HG02588 (cell line): Measurements from ENCODE around the gene RASGRP4.
"Not testable (repeated sequence)": the region's sequence is repeated elsewhere in the genome, so short reads cannot be mapped to it uniquely, and the experiment has no call there.

Experiments
- ATAC-seq: cut with Tn5 transposase; IDR thresholded peaks from one replicate; pipeline ENCODE4 v1.9.1; 2021; ENCODE audit warnings: mild to moderate bottlenecking, moderate library complexity; ENCODE audit not compliant: unreplicated experiment

The RASGRP4 gene

GRCh38 chr19:38449518-38449917 lies 23.5 kb upstream of the RASGRP4 start:
- no peak for ATAC-seq

GRCh38 chr19:38448225-38448624 lies 22.2 kb upstream of the RASGRP4 start:
- ATAC-seq = no peak

GRCh38 chr19:38445362-38445761 lies 19.3 kb upstream of the RASGRP4 start:
- no peak for ATAC-seq

GRCh38 chr19:38444026-38444425 lies 18.0 kb upstream of the RASGRP4 start:
- no peak for ATAC-seq

GRCh38 chr19:38443458-38443999 lies 17.5 kb upstream of the RASGRP4 start:
- ATAC-seq = no peak

GRCh38 chr19:38442736-38443135 lies 16.7 kb upstream of the RASGRP4 start:
- no peak for ATAC-seq

- no peak for ATAC-seq
Measured at GRCh38 chr19:38441657-38442348, 15.8 kb upstream of the RASGRP4 start.

- ATAC-seq = no peak
Measured at GRCh38 chr19:38440592-38440991, 14.6 kb upstream of the RASGRP4 start.

- no peak for ATAC-seq
Measured at GRCh38 chr19:38437917-38438316, 11.9 kb upstream of the RASGRP4 start.

GRCh38 chr19:38437295-38437694 lies 11.3 kb upstream of the RASGRP4 start:
- ATAC-seq = no peak

GRCh38 chr19:38434549-38435051 lies 8.6 kb upstream of the RASGRP4 start:
- ATAC-seq = no peak

GRCh38 chr19:38433268-38433733 lies 7.3 kb upstream of the RASGRP4 start, which contains the start of gene RYR1:
Gene RYR1, plus strand, starts transcription at chr19:38433691. Its CDS starts 139 bp downstream, at chr19:38433830.
- ATAC-seq = no peak

GRCh38 chr19:38430931-38431330 lies 4.9 kb upstream of the RASGRP4 start:
- no peak for ATAC-seq

GRCh38 chr19:38429811-38430156 lies 3.8 kb upstream of the RASGRP4 start:
- ATAC-seq = no peak

GRCh38 chr19:38429055-38429810 lies 3.2 kb upstream of the RASGRP4 start:
- no peak for ATAC-seq

GRCh38 chr19:38427035-38427677 lies 1.1 kb upstream of the RASGRP4 start:
- ATAC-seq = not testable (repeated sequence)

GRCh38 chr19:38425222-38425809 lies 703 bp downstream of the RASGRP4 start:
- ATAC-seq = no peak

GRCh38 chr19:38424272-38424671 lies 1.7 kb downstream of the RASGRP4 start:
- no peak for ATAC-seq

GRCh38 chr19:38422438-38422837 lies 3.6 kb downstream of the RASGRP4 start:
- ATAC-seq = no peak

GRCh38 chr19:38421856-38422255 lies 4.2 kb downstream of the RASGRP4 start:
- no peak for ATAC-seq

GRCh38 chr19:38420935-38421334 lies 5.1 kb downstream of the RASGRP4 start:
- no peak for ATAC-seq
